ENCODE results near the gene MANSC1.
"Not testable (repeated sequence)": the region's sequence is repeated elsewhere in the genome, so short reads cannot be mapped to it uniquely, and the experiment has no call there.

MANSC1 gene

GRCh38 chr12:12323591-12323990, 26.5 kb downstream of the MANSC1 start:
- DNase-seq (ENCODE audit: low read depth): no peak

GRCh38 chr12:12323118-12323517, 26.9 kb downstream of the MANSC1 start:
- DNase-seq (ENCODE audit: low read depth): no peak

GRCh38 chr12:12319451-12320183, 30.4 kb downstream of the MANSC1 start:
- DNase-seq (ENCODE audit: low read depth): no peak

GRCh38 chr12:12315838-12316237, 34.2 kb downstream of the MANSC1 start:
- no peak for DNase-seq (ENCODE audit: low read depth)

- not testable (repeated sequence) for DNase-seq (ENCODE audit: low read depth)
Measured at GRCh38 chr12:12310695-12311094, 39.3 kb downstream of the MANSC1 start.

- DNase-seq (ENCODE audit: low read depth): no peak
Measured at GRCh38 chr12:12305568-12306300, 44.3 kb downstream of the MANSC1 start.

GRCh38 chr12:12302976-12303375, 47.1 kb downstream of the MANSC1 start:
- no peak for DNase-seq (ENCODE audit: low read depth)

GRCh38 chr12:12301122-12301521, 48.9 kb downstream of the MANSC1 start:
- DNase-seq (ENCODE audit: low read depth): no peak

- DNase-seq (ENCODE audit: low read depth): no peak
Measured at GRCh38 chr12:12297201-12297830, 52.7 kb downstream of the MANSC1 start.

- no peak for DNase-seq (ENCODE audit: low read depth)
Measured at GRCh38 chr12:12294215-12295005, 55.6 kb downstream of the MANSC1 start.

GRCh38 chr12:12290206-12290605, 59.8 kb downstream of the MANSC1 start:
- no peak for DNase-seq (ENCODE audit: low read depth)

GRCh38 chr12:12286441-12286840, 63.6 kb downstream of the MANSC1 start:
- no peak for DNase-seq (ENCODE audit: low read depth)

GRCh38 chr12:12282761-12283425, 67.1 kb downstream of the MANSC1 start:
- no peak for DNase-seq (ENCODE audit: low read depth)

GRCh38 chr12:12282202-12282601, 67.8 kb downstream of the MANSC1 start:
- DNase-seq (ENCODE audit: low read depth): no peak

GRCh38 chr12:12281134-12281533, 68.9 kb downstream of the MANSC1 start:
- DNase-seq (ENCODE audit: low read depth): no peak

- DNase-seq (ENCODE audit: low read depth): no peak
Measured at GRCh38 chr12:12278899-12279298, 71.1 kb downstream of the MANSC1 start.

Data from stimulated activated CD8-positive, alpha-beta memory T cell treated with anti-CD3 and anti-CD28 coated beads, Interleukin-12 subunit alpha, Interleukin-12 subunit beta, amount 100 ng/mL, for 4 hours (primary cell).